Activated T-cell treated with anti-CD3 and anti-CD28 coated beads, Interleukin-2, amount 50 U/mL, for 4 hours (primary cell): Measurements from ENCODE around the gene DNAJC6. TPM values are rescaled to one million over a fixed set of nuclear protein-coding genes. Genes with fewer than 3 reads are reported as not detected.

Experiments
- ATAC-seq, 2 donors: fragments of 200-7000 bp; cut with Tn5 transposase; one replicate each; pipeline ENCODE4 v1.10.0; 2021
- DNase-seq: peaks from one replicate; pipeline ENCODE4 v3.0.0-alpha.2; 2020
- H3K27me3 Mint-ChIP-seq: one replicate; pipeline ENCODE4 v1.8.0; 2021; ENCODE audit warnings: low read depth, mixed read lengths
- H3K36me3 Mint-ChIP-seq: one replicate; pipeline ENCODE4 v1.8.0; 2022; ENCODE audit warnings: mixed read lengths; ENCODE audit not compliant: insufficient read depth
- H3K4me1 Mint-ChIP-seq: one replicate; pipeline ENCODE4 v1.8.0; 2021; ENCODE audit warnings: low read depth, mixed read lengths
- H3K4me3 Mint-ChIP-seq: one replicate; pipeline ENCODE4 v1.8.0; 2021; ENCODE audit warnings: mild to moderate bottlenecking, moderate library complexity, mixed read lengths
- H3K9me3 Mint-ChIP-seq: one replicate; pipeline ENCODE4 v1.8.0; 2021; ENCODE audit warnings: mixed read lengths
- total RNA-seq, 3 donors: library from RNA; stranded (reverse); gene quantifications; one replicate each; pipeline ENCODE4 v1.2.1, GENCODE V29; 2021

DNAJC6 gene
- 1 to 10 TPM; 1.3 to 2.5 (median 2.1) TPM for total RNA-seq

GRCh38 chr1:65309304-65310077 lies at the start of gene DNAJC6:
DNAJC6 (plus strand) TSS chr1:65309543; CDS start chr1:65309746, 203 bp downstream.
- ATAC-seq, result peak; percentile 91 to 94
- peak within 1 kb of the TSS; percentile 31 for H3K4me3 Mint-ChIP-seq

GRCh38 chr1:65259816-65260215 lies 49.5 kb upstream of the DNAJC6 start:
- ATAC-seq (no peak), DNase-seq (no peak)
- Mint-ChIP-seq H3K9me3 (no peaks in the 10 kb centered on the region), H3K4me3 (no peak overlapping the region), H3K27me3 (peaks cover 14% of the 10 kb centered on the region), H3K36me3 (no peaks in the 10 kb centered on the region), H3K4me1 (peaks cover 25% of the 10 kb centered on the region)

More at GRCh38 chr1:65309304-65310077, at the start of gene DNAJC6:
- Mint-ChIP-seq H3K9me3 (peaks cover 3% of the 10 kb centered on the region), H3K4me1 (peaks cover 8% of the 10 kb centered on the region), H3K27me3 (peaks cover 50% of the 10 kb centered on the region), H3K36me3 (no peaks in the 10 kb centered on the region)
- peak; percentile 23 for DNase-seq

GRCh38 chr1:65260851-65261473 lies 48.4 kb upstream of the DNAJC6 start:
- Mint-ChIP-seq H3K4me1 (peaks cover 18% of the 10 kb centered on the region), H3K4me3 (no peak overlapping the region), H3K36me3 (no peaks in the 10 kb centered on the region), H3K9me3 (no peaks in the 10 kb centered on the region), H3K27me3 (peaks cover 12% of the 10 kb centered on the region)
- DNase-seq (no peak), ATAC-seq (peak; percentile 79 to 85)

- H3K4me3 Mint-ChIP-seq, result no peak overlapping the region
- DNase-seq (no peak), ATAC-seq (no peak)
- peaks cover 29% of the 10 kb centered on the region for H3K27me3 Mint-ChIP-seq
- no peaks in the 10 kb centered on the region for H3K9me3 Mint-ChIP-seq
- no peaks in the 10 kb centered on the region for H3K36me3 Mint-ChIP-seq
- H3K4me1 Mint-ChIP-seq, result peaks cover 23% of the 10 kb centered on the region
These were observed 46.1 kb upstream of the DNAJC6 start for GRCh38 chr1:65263286-65263685.

- no peak overlapping the region for H3K4me3 Mint-ChIP-seq
- DNase-seq (no peak), ATAC-seq (no peak)
- peaks cover 23% of the 10 kb centered on the region for H3K4me1 Mint-ChIP-seq
- H3K27me3 Mint-ChIP-seq, result peaks cover 31% of the 10 kb centered on the region
- no peaks in the 10 kb centered on the region for H3K9me3 Mint-ChIP-seq
- no peaks in the 10 kb centered on the region for H3K36me3 Mint-ChIP-seq
These were observed 45.0 kb upstream of the DNAJC6 start for GRCh38 chr1:65264197-65264929.

- Mint-ChIP-seq H3K27me3 (peaks cover 31% of the 10 kb centered on the region), H3K9me3 (no peaks in the 10 kb centered on the region), H3K4me1 (peaks cover 20% of the 10 kb centered on the region), H3K36me3 (no peaks in the 10 kb centered on the region), H3K4me3 (peak overlapping the region; percentile 69)
- no peak for DNase-seq
- no peak for ATAC-seq
These were observed 44.1 kb upstream of the DNAJC6 start for GRCh38 chr1:65265296-65265650.

- Mint-ChIP-seq H3K4me1 (peaks cover 16% of the 10 kb centered on the region), H3K9me3 (no peaks in the 10 kb centered on the region), H3K27me3 (peaks cover 31% of the 10 kb centered on the region)
These were observed 43.5 kb upstream of the DNAJC6 start for GRCh38 chr1:65265651-65266351.

GRCh38 chr1:65266476-65266875 lies 42.9 kb upstream of the DNAJC6 start:
- Mint-ChIP-seq H3K36me3 (no peaks in the 10 kb centered on the region), H3K9me3 (no peaks in the 10 kb centered on the region), H3K4me1 (peaks cover 14% of the 10 kb centered on the region), H3K4me3 (peak overlapping the region; percentile 69), H3K27me3 (peaks cover 31% of the 10 kb centered on the region)
- no peak for DNase-seq
- ATAC-seq, result no peak

More at GRCh38 chr1:65265651-65266351, 43.5 kb upstream of the DNAJC6 start:
- DNase-seq (peak; percentile 15), ATAC-seq (peak; percentile 56 to 57)
- Mint-ChIP-seq H3K4me3 (peak overlapping the region; percentile 69), H3K36me3 (no peaks in the 10 kb centered on the region)

GRCh38 chr1:65267271-65267670 lies 42.1 kb upstream of the DNAJC6 start:
- ATAC-seq (no peak), DNase-seq (no peak)
- Mint-ChIP-seq H3K4me3 (no peak overlapping the region), H3K36me3 (no peaks in the 10 kb centered on the region), H3K27me3 (peaks cover 31% of the 10 kb centered on the region), H3K4me1 (peaks cover 14% of the 10 kb centered on the region), H3K9me3 (no peaks in the 10 kb centered on the region)

- Mint-ChIP-seq H3K4me3 (no peak overlapping the region), H3K36me3 (no peaks in the 10 kb centered on the region), H3K27me3 (peaks cover 30% of the 10 kb centered on the region), H3K9me3 (no peaks in the 10 kb centered on the region), H3K4me1 (peaks cover 14% of the 10 kb centered on the region)
- ATAC-seq (no peak), DNase-seq (no peak)
These were observed 41.7 kb upstream of the DNAJC6 start for GRCh38 chr1:65267683-65268082.

GRCh38 chr1:65269612-65270011 lies 39.7 kb upstream of the DNAJC6 start:
- Mint-ChIP-seq H3K36me3 (no peaks in the 10 kb centered on the region), H3K27me3 (peaks cover 23% of the 10 kb centered on the region), H3K4me3 (no peak overlapping the region), H3K4me1 (peaks cover 10% of the 10 kb centered on the region), H3K9me3 (no peaks in the 10 kb centered on the region)
- ATAC-seq (no peak), DNase-seq (no peak)

GRCh38 chr1:65276197-65276939 lies 33.0 kb upstream of the DNAJC6 start:
- Mint-ChIP-seq H3K27me3 (peaks cover 17% of the 10 kb centered on the region), H3K4me3 (no peak overlapping the region), H3K9me3 (no peaks in the 10 kb centered on the region), H3K36me3 (no peaks in the 10 kb centered on the region), H3K4me1 (no peaks in the 10 kb centered on the region)
- DNase-seq (no peak), ATAC-seq (no peak)

GRCh38 chr1:65277605-65278347 lies 31.6 kb upstream of the DNAJC6 start:
- ATAC-seq (no peak), DNase-seq (no peak)
- H3K4me1 Mint-ChIP-seq, result no peaks in the 10 kb centered on the region
- H3K4me3 Mint-ChIP-seq, result no peak overlapping the region
- peaks cover 19% of the 10 kb centered on the region for H3K27me3 Mint-ChIP-seq
- H3K9me3 Mint-ChIP-seq, result no peaks in the 10 kb centered on the region
- H3K36me3 Mint-ChIP-seq, result no peaks in the 10 kb centered on the region
